ENCODE results near the gene CD300C.

- TF ChIP-seq CTCF (IDR thresholded peaks at IDR 0.05; ENCODE audit: low read depth, low read length) (no peak), EZH2phosphoT487 (IDR thresholded peaks at IDR 0.05; ENCODE audit: low read depth) (no peak)
Measured at GRCh38 chr17:74513987-74514631, 31.8 kb downstream of the CD300C start.

Data from OCI-LY3 (cell line).